NCI-H1694 (cell line): ENCODE measurements around the gene GNAQ.

ENCODE experiments used
- DNase-seq: peaks from one replicate; lab custom pipeline; 2025; lab: John Stamatoyannopoulos, UW

Gene GNAQ

GRCh38 chr9:77943057-77943456 is 88.6 kb downstream of the GNAQ start:
- DNase-seq = no peak

- no peak for DNase-seq
Observed at GRCh38 chr9:77939149-77939668, 92.4 kb downstream of the GNAQ start.

- no peak for DNase-seq
Observed at GRCh38 chr9:77938163-77938562, 93.4 kb downstream of the GNAQ start.

DNA sequence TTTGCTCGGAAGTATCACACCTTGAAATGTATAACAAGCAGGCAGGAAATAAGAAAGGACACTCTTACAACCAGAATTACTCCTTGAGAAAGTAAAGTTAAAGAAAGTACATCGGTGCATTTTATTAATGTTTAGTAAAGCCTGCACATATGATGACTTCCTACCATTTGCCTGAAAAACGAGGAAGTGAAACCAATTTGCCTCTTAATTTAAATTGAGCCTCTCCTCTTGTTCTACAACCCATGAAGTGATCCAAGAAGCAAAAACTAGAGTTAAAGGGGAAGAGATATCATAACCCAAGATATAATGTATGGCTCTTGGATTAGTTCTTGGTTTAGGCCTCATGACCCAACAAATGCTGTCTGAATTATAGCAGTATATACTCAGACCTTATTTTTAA is 95.6 kb downstream of the GNAQ start:
- DNase-seq = no peak

- no peak for DNase-seq
Observed at GRCh38 chr9:77935211-77935610, 96.4 kb downstream of the GNAQ start.

DNA sequence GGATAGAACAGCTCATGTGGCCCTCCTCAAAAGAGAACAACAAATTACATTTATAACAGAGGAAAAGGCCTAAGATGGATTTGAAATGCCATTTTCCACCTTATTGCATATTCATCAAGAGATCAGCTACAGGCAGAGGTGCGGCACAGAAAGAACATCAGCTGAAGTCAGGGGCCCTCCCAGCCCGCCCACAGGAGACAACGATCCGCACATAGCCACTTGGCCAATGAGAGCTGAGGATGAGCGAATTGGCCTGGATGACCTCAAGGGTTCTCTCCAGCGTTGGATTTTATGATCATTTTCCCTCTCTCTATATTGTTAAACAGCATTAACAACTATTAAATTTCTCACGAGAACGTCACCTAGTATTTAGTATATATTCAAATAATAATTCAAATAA is 97.6 kb downstream of the GNAQ start:
- no peak for DNase-seq

DNA sequence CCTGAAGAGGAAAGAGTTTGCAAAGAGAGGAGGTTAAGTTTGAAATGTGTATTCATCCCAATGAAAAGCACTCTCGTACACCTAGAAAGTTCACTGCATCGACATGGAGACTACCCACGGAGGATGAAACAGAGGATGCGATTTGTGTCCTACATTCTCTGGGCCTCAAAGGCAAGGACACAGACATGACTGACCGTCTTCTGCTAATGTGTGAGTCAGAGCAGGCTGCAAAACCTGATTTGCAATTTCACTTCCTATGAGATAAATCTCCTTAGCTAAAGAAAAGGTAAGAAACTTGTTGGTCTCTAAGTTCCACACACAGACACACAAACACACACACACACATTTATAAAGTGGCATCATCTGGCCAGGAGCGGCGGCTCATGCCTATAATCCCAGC is 98.6 kb downstream of the GNAQ start:
- no peak for DNase-seq

GRCh38 chr9:77929942-77930341 is 101.7 kb downstream of the GNAQ start:
- no peak for DNase-seq

DNA sequence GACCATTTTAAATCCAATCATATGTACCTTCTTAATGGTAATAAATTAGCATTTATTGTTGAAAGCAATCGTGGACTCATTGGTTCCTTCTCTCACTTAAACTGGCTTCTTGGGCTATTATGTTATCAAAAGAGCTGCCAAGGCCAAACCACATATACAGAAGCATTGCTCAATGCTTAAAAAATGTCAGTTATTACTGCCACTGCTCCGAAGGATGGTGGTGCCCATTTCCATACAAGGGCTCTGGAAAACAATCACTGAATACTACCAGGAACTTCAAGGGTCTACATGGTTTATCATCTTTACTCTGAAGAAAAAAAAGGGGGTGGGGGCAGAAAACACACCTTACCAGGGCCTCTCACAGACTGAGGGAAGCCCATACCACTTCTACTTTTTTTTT is 104.3 kb downstream of the GNAQ start:
- no peak for DNase-seq

DNA sequence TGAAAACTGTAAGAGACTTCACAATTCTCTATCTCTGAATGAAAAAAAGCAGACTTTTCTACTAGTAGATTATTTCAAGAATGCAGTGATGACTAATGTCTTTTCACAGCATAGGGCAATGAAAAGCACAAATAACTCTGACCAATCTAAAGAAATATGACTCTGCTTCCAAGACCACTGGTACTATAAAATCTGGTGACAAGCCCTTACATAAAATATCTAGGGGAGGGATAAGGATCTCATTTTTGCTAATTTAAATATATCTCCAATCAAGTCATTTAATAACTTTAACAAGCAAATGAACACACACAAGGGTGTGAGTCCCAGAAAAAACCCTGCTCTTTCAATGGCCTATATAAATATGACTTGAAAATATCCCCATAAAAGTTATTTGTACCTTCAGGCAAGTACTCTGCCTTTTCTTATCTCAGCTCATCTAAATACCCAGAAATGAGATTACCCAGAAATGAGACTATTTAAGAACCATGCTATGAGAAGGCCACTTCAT is 105.2 kb downstream of the GNAQ start:
- DNase-seq = no peak

DNA sequence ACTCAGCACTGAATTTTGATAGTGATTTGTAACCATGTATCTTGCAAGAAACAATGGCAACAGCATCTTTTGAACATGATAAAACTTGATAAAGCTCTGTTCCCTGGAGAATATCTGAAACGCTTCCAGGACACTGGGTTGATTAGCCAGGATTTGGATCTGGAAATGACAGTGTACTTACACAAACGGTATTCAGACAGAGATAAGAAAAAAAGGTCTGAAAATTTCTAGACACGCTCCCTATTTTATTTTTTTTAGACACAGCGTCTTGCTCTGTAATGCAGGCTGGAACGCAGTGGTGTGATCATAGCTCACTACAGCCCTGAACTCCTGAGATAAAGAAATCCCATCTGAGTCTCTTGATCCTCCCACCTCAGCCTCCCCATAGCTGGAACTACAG is 109.0 kb downstream of the GNAQ start:
- no peak for DNase-seq

GRCh38 chr9:77917800-77918199 is 113.8 kb downstream of the GNAQ start:
- DNase-seq = no peak

- DNase-seq = no peak
Observed at GRCh38 chr9:77916820-77917219, 114.8 kb downstream of the GNAQ start.

DNA sequence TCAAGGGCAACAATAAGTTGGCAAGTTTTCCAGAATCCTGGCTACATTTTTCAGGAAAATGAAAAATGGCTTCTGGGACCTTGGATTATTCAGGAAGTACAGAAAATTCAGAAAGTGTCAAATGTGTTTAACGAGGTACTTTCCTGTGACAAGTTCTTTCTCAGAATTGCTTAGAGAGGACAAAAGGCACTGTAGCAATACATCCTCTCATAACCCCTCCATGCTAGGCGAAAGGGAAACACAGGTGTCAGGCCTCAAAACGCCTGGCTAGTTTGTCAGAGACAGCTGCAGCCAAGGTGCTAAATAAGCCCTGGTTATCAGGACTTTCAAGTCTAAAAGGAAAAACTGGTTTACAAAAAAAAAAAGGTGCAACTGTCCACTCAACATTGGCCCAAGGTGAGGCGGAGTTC is 115.2 kb downstream of the GNAQ start:
- DNase-seq = no peak

DNA sequence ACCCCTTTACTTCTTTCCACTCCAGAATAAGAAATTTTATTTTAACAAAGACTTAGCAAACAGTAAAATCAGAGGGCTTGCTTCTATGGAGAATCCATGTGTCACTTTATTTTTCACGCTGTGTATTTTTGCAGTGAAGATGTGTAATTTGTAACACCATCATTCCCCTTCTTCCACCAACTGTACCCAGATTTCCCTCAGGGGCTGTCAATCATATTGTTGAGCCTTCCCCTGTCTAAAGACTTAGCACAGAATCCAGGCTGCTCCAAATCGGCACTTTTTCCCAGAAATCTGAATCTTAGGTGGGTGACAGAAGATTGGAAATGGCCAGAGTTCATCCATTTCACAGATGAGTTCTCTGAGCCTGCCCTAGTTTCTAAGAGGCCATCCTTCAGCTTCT is 115.9 kb downstream of the GNAQ start:
- DNase-seq = no peak

DNA sequence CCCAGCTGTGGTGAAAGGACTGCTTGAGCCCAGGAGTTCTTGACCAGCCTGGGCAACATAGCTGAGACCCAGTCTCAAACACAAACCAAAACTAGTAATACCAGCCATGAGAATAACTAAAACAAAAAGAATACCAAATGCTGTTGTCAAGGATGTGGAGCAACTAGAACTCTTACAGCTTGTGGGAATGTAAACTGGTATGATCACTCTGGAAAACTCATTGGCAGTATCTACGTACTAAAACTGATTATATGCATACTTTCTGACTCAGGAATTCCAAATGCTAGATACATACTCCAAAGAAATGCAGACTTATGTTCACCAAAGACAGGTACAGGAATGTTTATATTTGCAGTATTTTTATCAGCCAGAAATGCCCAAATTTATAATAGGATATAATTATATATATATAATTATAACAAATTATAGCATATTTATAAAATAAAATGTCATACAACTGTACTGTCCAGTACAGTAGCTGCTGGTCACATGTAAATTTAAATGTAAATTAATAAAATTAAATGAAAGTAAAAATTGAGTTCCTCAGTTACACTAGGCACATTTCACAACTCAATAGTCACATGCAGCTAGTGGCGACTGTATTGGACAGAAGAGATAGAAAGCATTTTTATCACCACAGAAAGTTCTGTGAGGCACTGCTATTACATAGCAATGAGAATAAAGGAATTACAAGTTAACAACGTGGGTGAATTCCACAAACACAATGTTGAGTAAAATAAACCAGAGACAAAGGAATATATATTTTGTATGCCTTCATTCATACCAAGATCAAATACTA is 118.5 kb downstream of the GNAQ start:
- no peak for DNase-seq

DNA sequence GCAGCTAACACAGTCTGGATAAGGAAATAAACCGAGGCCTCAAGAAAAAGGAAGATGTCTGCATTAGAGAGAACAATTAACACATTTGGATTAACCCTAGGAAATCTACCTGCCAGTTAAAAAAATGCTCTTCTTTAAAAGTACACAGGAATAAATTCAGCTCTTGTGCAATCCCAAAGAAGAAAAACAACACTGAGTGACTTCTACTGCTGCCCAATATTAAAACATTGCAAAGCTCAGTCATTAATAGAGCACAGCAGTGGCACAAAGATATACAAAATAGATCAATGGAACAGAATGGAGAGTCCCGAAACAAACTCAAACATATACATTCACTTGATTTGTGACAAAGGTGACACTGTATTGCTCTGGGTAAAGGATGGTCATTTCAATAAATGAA is 119.7 kb downstream of the GNAQ start:
- no peak for DNase-seq

- DNase-seq = no peak
Observed at GRCh38 chr9:77910194-77910621, 121.4 kb downstream of the GNAQ start.

DNA sequence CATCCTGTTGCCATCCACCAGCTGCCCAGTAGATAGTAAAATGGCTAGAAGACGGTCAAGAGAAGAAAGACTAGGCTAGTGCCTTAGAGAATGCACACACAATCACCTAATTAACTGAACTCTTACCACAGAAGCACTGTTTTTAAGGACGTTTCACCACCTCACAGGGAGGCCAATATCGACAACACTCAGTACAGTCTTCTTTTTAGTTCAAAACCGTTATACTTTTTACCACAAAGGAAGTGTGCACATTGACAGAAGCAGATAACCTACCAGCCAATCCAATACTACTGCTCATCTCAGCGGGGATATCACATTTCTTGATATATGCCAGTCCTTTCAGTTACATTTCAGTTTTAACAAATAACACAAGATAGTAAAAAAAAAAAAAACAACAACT is 122.3 kb downstream of the GNAQ start:
- DNase-seq = no peak

DNA sequence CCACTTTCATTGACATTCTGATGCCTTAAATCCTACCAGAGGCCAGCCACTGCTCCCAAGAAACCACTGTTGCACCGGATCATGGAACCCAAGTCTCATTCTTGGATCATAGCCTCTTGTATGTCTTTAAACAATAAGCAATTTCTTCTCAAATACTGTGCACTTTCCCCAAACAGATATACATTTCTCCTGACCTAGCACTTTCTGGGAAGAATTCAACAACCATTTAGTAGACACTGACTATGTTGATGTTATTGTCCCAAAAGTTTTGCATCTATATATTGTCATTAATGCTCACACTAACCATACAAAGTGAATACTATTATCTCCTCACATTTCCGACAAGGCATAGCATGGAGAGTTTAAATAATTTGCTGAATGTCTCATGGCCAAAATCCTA is 123.3 kb downstream of the GNAQ start:
- DNase-seq = no peak

- no peak for DNase-seq
Observed at GRCh38 chr9:77907585-77907984, 124.0 kb downstream of the GNAQ start.

DNA sequence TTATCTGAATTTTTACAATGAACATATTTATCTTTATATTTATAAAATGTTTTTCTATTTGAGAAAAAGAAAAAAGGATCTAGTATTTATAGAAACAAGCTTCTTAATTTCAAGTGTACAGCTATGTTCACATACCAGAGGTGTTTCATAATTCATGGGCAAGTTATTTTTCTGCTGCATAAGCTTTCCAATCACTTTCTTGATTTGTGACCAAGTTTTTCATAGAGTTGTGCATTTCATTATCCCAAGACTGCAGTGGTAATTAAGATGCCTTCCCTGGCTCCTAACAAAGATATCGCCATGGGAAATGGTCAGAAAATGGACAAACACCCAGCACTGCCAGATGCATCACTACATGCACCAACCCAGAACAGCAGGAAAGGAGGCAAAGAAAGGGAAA is 124.6 kb downstream of the GNAQ start:
- DNase-seq = no peak

DNA sequence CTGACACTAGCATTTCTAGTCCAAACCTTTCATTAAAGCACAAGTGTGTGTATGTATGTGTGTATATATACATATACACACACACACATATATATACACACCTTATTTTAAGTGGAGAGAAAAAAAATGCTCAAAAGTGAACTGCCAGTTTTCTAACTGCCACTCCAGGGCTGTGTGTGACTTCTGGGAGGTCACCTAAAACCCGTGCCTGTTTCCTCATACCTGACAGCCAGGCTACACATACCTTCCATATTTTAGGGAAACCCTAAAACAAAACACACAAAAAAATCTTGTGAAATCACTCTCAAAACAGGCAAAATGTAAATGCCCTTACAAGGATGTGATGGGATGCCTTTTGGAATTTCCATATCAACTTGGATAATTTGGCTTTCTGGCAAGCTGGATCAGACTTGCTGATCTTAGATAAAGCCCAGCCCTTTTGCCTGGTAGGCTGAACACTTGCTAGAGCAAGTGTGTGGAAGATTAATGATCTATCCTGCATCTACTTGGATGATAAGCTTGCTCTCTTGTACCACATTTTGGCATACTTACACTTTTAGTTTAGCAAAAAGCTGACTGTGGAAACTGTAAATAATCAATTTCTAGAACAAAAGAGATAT is 127.8 kb downstream of the GNAQ start:
- DNase-seq = no peak
